DND-41 (cell line): ENCODE data around the gene CHD9.

Experiments used
- ATAC-seq: fragments of 200-7000 bp; cut with Tn5 transposase; 3 replicates; pipeline ENCODE4 v1.9.1; 2021; ENCODE audit warnings: low read depth; ENCODE audit not compliant: insufficient read depth
- DNase-seq: peaks from one replicate; pipeline ENCODE4 v3.0.0-alpha.2; 2020
- H2AFZ ChIP-seq: 2 replicates; pipeline ENCODE4 v1.6.0; 2012; ENCODE audit warnings: low read depth, low read length
- H3K27ac ChIP-seq: 2 replicates; pipeline ENCODE4 v1.5.1; 2012; ENCODE audit warnings: low read length, inconsistent platforms
- H3K27me3 ChIP-seq: fragments of 200-600 bp; sonication (generic); 2 replicates; pipeline ENCODE4 v1.6.0; 2012; ENCODE audit warnings: low read length, mild to moderate bottlenecking, inconsistent platforms; ENCODE audit not compliant: insufficient read depth, poor library complexity
- H3K36me3 ChIP-seq: 2 replicates; pipeline ENCODE4 v1.5.1; 2012; ENCODE audit warnings: low read length, inconsistent platforms; ENCODE audit not compliant: insufficient read depth
- H3K4me1 ChIP-seq: 2 replicates; pipeline ENCODE4 v1.5.1; 2012; ENCODE audit warnings: mild to moderate bottlenecking, low read length; ENCODE audit not compliant: insufficient read depth
- H3K4me2 ChIP-seq: 2 replicates; pipeline ENCODE4 v1.6.0; 2012; ENCODE audit warnings: mild to moderate bottlenecking, moderate library complexity, low read length, inconsistent platforms; ENCODE audit not compliant: insufficient read depth
- H3K4me3 ChIP-seq, 2 experiments: fragments of 200-600 bp in 1 of 2; shearing (Covaris generic) in 1 of 2; 2 replicates each; pipeline ENCODE4 v1.5.1; 2012 to 2016; ENCODE audit warnings: inconsistent platforms in 2 of 2, low read length in 2 of 2, mild to moderate bottlenecking in 2 of 2, low read depth in 1 of 2, moderate library complexity in 1 of 2
- H3K79me2 ChIP-seq: 2 replicates; pipeline ENCODE4 v1.6.0; 2012; ENCODE audit warnings: low read length, inconsistent platforms; ENCODE audit not compliant: insufficient read depth
- H3K9ac ChIP-seq: 2 replicates; pipeline ENCODE4 v1.6.0; 2012; ENCODE audit warnings: low read depth, mild to moderate bottlenecking, inconsistent platforms, low read length, moderate library complexity
- H3K9me3 ChIP-seq: 2 replicates; pipeline ENCODE4 v1.5.1; 2012; ENCODE audit warnings: low read length, moderate library complexity, mild to moderate bottlenecking, inconsistent platforms; ENCODE audit not compliant: insufficient read depth, severe bottlenecking
- H4K20me1 ChIP-seq: 2 replicates; pipeline ENCODE4 v1.6.0; 2012; ENCODE audit warnings: low read length; ENCODE audit not compliant: insufficient read depth
- CTCF ChIP-seq: IDR thresholded peaks from 2 replicates; pipeline ENCODE4 v1.5.1; 2012; ENCODE audit warnings: borderline replicate concordance, low read length, moderate library complexity, mild to moderate bottlenecking; ENCODE audit not compliant: poor library complexity, severe bottlenecking; ENCODE audit errors: extremely low read depth
- EZH2 ChIP-seq: IDR thresholded peaks from 3 replicates; pipeline ENCODE4 v1.6.1; 2012; ENCODE audit warnings: borderline replicate concordance, low read depth, mild to moderate bottlenecking, moderate library complexity, low read length, inconsistent platforms; ENCODE audit not compliant: severe bottlenecking

Gene CHD9

GRCh38 chr16:53081032-53081424 lies 26.2 kb downstream of the CHD9 start:
- Histone ChIP-seq H3K4me3 (no peak overlapping the region), H2AFZ (no peak overlapping the region), H3K27me3 (no peaks in the 10 kb centered on the region), H4K20me1 (peaks cover 20% of the 10 kb centered on the region; the same call in 1 of the 2 replicates), H3K4me2 (no peak overlapping the region), H3K9me3 (no peaks in the 10 kb centered on the region), H3K4me1 (no peaks in the 10 kb centered on the region), H3K9ac (no peak overlapping the region), H3K79me2 (peaks cover 59% of the 10 kb centered on the region), H3K36me3 (no peaks in the 10 kb centered on the region), H3K27ac (no peak overlapping the region)
- DNase-seq (no peak), ATAC-seq (no peak)
- no peak for TF ChIP-seq EZH2
- TF ChIP-seq CTCF, result no peak

- no peaks in the 10 kb centered on the region for H3K9me3 ChIP-seq
- DNase-seq (no peak), ATAC-seq (no peak)
- no peak overlapping the region for H3K4me3 ChIP-seq
- TF ChIP-seq EZH2 (no peak), CTCF (no peak)
- H3K4me1 ChIP-seq, result no peaks in the 10 kb centered on the region
- peaks cover 61% of the 10 kb centered on the region for H3K79me2 ChIP-seq
- no peak overlapping the region for H2AFZ ChIP-seq
- H3K36me3 ChIP-seq, result no peaks in the 10 kb centered on the region
- no peak overlapping the region for H3K9ac ChIP-seq
- no peak overlapping the region for H3K27ac ChIP-seq
- peaks cover 21% of the 10 kb centered on the region; the same call in 1 of the 2 replicates for H4K20me1 ChIP-seq
- no peaks in the 10 kb centered on the region for H3K27me3 ChIP-seq
- no peak overlapping the region for H3K4me2 ChIP-seq
Measured at GRCh38 chr16:53081686-53082407, 27.1 kb downstream of the CHD9 start.

- no peak overlapping the region for H3K9ac ChIP-seq
- TF ChIP-seq EZH2 (no peak), CTCF (no peak)
Measured at GRCh38 chr16:53082509-53082908, 27.7 kb downstream of the CHD9 start.

More at GRCh38 chr16:53082509-53082908, 27.7 kb downstream of the CHD9 start:
- Histone ChIP-seq H3K4me2 (no peak overlapping the region), H3K79me2 (peaks cover 64% of the 10 kb centered on the region), H3K27me3 (no peaks in the 10 kb centered on the region), H3K36me3 (no peaks in the 10 kb centered on the region), H3K4me1 (no peaks in the 10 kb centered on the region), H4K20me1 (peaks cover 25% of the 10 kb centered on the region; the same call in 1 of the 2 replicates), H2AFZ (no peak overlapping the region), H3K27ac (no peak overlapping the region), H3K9me3 (no peaks in the 10 kb centered on the region), H3K4me3 (no peak overlapping the region)
- no peak for DNase-seq
- ATAC-seq, result no peak
